Endodermal cell (in vitro differentiated cells): ENCODE results near the gene CDH23. TPM values are rescaled to one million over a fixed set of nuclear protein-coding genes. Genes with fewer than 3 reads are reported as not detected.

ENCODE experiments used
- DNase-seq: peaks from one replicate; pipeline ENCODE4 v3.0.0-alpha.2; 2017
- H3K27ac ChIP-seq: 2 replicates; pipeline ENCODE4 v1.5.1; 2013; ENCODE audit warnings: mild to moderate bottlenecking, low read depth, low read length, moderate library complexity
- H3K27me3 ChIP-seq: 2 replicates; pipeline ENCODE4 v1.6.1; 2013; ENCODE audit warnings: mild to moderate bottlenecking, low read length, moderate library complexity; ENCODE audit not compliant: insufficient read depth, control insufficient read depth, poor library complexity, severe bottlenecking
- H3K36me3 ChIP-seq: 2 replicates; pipeline ENCODE4 v1.7.0; 2013; ENCODE audit warnings: mild to moderate bottlenecking, low read length, moderate library complexity; ENCODE audit not compliant: control insufficient read depth, insufficient read depth
- H3K4me1 ChIP-seq: one replicate; pipeline ENCODE4 v1.7.0; 2013; ENCODE audit warnings: low read length; ENCODE audit not compliant: control insufficient read depth, insufficient read depth
- H3K4me3 ChIP-seq: 2 replicates; pipeline ENCODE4 v1.5.1; 2013; ENCODE audit warnings: mild to moderate bottlenecking, low read length, moderate library complexity
- H3K9ac ChIP-seq: 2 replicates; pipeline ENCODE4 v1.6.1; 2013; ENCODE audit warnings: mild to moderate bottlenecking, low read length, moderate library complexity; ENCODE audit not compliant: poor library complexity, severe bottlenecking; ENCODE audit errors: extremely low read depth
- H3K9me3 ChIP-seq: 2 replicates; pipeline ENCODE4 v1.6.1; 2013; ENCODE audit warnings: mild to moderate bottlenecking, low read length, moderate library complexity; ENCODE audit not compliant: control insufficient read depth
- H3K27ac Mint-ChIP-seq: 2 replicates; pipeline ENCODE4 v1.8.0; 2020; ENCODE audit warnings: mixed read lengths
- H3K27me3 Mint-ChIP-seq: 2 replicates; pipeline ENCODE4 v1.8.0; 2021; ENCODE audit warnings: mild to moderate bottlenecking, mixed read lengths; ENCODE audit not compliant: insufficient read depth
- H3K36me3 Mint-ChIP-seq: 2 replicates; pipeline ENCODE4 v1.8.0; 2020; ENCODE audit warnings: low read depth, mixed read lengths
- H3K4me1 Mint-ChIP-seq: 2 replicates; pipeline ENCODE4 v1.8.0; 2020; ENCODE audit warnings: mixed read lengths
- H3K4me3 Mint-ChIP-seq: 2 replicates; pipeline ENCODE4 v1.8.0; 2020; ENCODE audit warnings: mild to moderate bottlenecking, moderate library complexity, mixed read lengths
- H3K9me3 Mint-ChIP-seq: 2 replicates; pipeline ENCODE4 v1.8.0; 2020; ENCODE audit warnings: mild to moderate bottlenecking, mixed read lengths
- WGBS, 2 experiments: methylation state at CpG; one replicate each; pipeline versions ENCODE4 v1.1.5 to v1.1.7; 2013; ENCODE audit warnings: missing lambda C conversion rate in 2 of 2, mixed read lengths in 1 of 2; ENCODE audit not compliant: insufficient coverage in 1 of 2, insufficient read length in 1 of 2; 5-methylcytosine and 5-hydroxymethylcytosine counted together
- total RNA-seq, 2 donors: library from RNA; stranded (reverse); fragmentation: NEBNext Ultra II Directional in 1 of 2; extraction: Animal tissue kit (Norgen Biotek cat#: 25700) in 1 of 2; gene quantifications; 2 replicates in 1 of 2; 3 replicates in 1 of 2; pipeline ENCODE4 v1.2.1, GENCODE V29; 2021
- TF ChIP-seq, protein P1 (sequence below): fragments of 200-600 bp; sonication (generic); conservative IDR thresholded peaks from 2 replicates; pipeline ENCODE4 v1.5.0; 2021; ENCODE audit warnings: antibody characterized with exemption, mild to moderate bottlenecking

CDH23 gene
- total RNA-seq, 2 donors from 2014 or later: 2.1 to 4.2 TPM

DNA sequence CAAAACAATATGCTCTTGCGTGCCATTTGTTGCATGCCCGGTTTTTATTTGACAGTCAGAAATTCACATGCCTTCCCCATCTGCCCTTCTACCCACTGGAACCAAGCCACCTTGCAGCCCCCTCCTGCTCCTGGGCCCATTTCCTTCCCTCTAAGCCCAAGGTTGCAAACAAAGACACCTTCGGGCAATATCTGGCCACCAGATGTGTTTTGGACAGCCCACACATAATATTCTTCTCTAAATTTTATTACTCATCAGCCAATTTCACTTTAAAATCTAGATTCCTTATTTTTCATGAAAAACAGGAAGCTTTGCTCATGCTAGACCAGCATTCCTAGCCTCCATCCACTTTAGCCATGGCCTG, 341.1 kb downstream of the CDH23 start:
- TF ChIP-seq, protein P1, sequence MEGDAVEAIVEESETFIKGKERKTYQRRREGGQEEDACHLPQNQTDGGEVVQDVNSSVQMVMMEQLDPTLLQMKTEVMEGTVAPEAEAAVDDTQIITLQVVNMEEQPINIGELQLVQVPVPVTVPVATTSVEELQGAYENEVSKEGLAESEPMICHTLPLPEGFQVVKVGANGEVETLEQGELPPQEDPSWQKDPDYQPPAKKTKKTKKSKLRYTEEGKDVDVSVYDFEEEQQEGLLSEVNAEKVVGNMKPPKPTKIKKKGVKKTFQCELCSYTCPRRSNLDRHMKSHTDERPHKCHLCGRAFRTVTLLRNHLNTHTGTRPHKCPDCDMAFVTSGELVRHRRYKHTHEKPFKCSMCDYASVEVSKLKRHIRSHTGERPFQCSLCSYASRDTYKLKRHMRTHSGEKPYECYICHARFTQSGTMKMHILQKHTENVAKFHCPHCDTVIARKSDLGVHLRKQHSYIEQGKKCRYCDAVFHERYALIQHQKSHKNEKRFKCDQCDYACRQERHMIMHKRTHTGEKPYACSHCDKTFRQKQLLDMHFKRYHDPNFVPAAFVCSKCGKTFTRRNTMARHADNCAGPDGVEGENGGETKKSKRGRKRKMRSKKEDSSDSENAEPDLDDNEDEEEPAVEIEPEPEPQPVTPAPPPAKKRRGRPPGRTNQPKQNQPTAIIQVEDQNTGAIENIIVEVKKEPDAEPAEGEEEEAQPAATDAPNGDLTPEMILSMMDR: no peak
- H3K9ac ChIP-seq: no peak overlapping the region
- Mint-ChIP-seq H3K27ac (no peak overlapping the region), H3K27me3 (peaks cover 2% of the 10 kb centered on the region), H3K4me3 (no peak overlapping the region), H3K4me1 (no peaks in the 10 kb centered on the region), H3K36me3 (no peaks in the 10 kb centered on the region), H3K9me3 (no peaks in the 10 kb centered on the region)
- DNase-seq: no peak
- no peak overlapping the region for H3K27ac ChIP-seq
- WGBS, 2 experiments: 92 to 100% methylated on average over 2 to 3 of the region's 3 CpGs
- peaks cover 4% of the 10 kb centered on the region for H3K4me1 ChIP-seq
- no peaks in the 10 kb centered on the region for H3K9me3 ChIP-seq
- no peaks in the 10 kb centered on the region for H3K36me3 ChIP-seq
- H3K4me3 ChIP-seq: no peak overlapping the region
- no peaks in the 10 kb centered on the region for H3K27me3 ChIP-seq

DNA sequence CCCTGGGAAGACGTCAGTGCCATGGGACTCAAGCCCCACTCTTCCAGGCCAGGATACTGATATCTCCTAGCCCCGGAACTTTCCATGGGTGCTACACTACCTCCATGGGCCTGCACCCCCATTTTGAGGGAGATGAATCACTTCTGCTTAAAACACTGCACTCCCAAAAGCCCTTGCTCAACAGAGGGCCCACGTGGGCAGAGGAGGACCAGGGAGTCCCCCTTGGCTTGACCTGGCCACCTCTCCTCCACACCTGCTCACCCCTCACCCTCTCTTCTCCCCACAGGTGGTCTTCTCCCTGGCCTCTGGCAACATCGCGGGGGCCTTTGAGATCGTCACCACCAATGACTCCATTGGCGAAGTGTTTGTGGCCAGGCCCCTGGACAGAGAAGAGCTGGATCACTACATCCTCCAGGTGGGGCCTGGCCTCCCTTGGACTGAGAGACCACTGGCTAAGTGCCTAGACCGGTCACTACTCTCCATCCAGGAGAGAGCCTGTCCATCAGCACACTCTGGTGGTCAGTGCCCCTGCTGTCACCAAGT, 342.7 kb downstream of the CDH23 start:
- H3K4me3 ChIP-seq: no peak overlapping the region
- H3K9me3 ChIP-seq: no peaks in the 10 kb centered on the region
- no peak overlapping the region for H3K27ac Mint-ChIP-seq
- H3K36me3 Mint-ChIP-seq: no peaks in the 10 kb centered on the region
- H3K27ac ChIP-seq: no peak overlapping the region
- H3K9me3 Mint-ChIP-seq: no peaks in the 10 kb centered on the region
- peaks cover 2% of the 10 kb centered on the region for H3K27me3 Mint-ChIP-seq
- no peaks in the 10 kb centered on the region for H3K4me1 Mint-ChIP-seq
- no peak overlapping the region for H3K4me3 Mint-ChIP-seq
- no peak overlapping the region for H3K9ac ChIP-seq
- no peaks in the 10 kb centered on the region for H3K36me3 ChIP-seq
- DNase-seq: no peak
- TF ChIP-seq, protein P1: no peak
- WGBS, 2 experiments: 91 to 95% methylated on average over 6 to 8 of the region's 8 CpGs
- H3K4me1 ChIP-seq: peaks cover 4% of the 10 kb centered on the region
- no peaks in the 10 kb centered on the region for H3K27me3 ChIP-seq

DNA sequence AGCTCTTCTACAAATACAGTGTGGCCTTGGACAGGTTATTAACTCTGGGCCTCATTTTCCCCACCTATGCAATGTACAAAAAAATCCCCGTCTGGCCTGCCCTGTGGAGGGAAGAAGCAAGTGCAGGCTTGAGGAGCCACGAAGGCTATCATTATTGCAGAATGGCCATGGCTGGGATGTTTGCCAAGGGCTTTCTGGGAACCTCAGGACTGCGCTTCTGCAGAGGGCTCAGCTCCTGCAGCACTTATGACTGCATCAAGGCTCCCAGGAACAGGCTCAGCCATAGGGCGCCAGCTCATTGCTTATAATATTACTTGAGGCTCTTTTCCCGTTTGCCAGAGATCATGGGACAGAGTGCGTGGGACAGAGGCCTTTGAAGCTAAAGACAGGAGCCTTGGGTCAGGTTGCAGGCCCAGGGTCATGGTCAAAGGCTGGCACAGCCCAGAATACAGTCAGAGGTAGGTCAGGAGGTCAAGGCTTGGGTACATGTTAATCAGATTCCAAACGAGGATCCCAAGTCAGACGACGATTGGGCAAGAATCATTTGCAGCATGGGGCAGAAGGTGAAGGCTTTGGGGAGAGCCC, 343.4 kb downstream of the CDH23 start:
- H3K4me3 Mint-ChIP-seq: no peak overlapping the region

More for the DNA sequence above, 343.4 kb downstream of the CDH23 start:
- Histone ChIP-seq H3K4me1 (peaks cover 4% of the 10 kb centered on the region), H3K4me3 (no peak overlapping the region), H3K27me3 (no peaks in the 10 kb centered on the region), H3K36me3 (no peaks in the 10 kb centered on the region), H3K9ac (no peak overlapping the region), H3K9me3 (no peaks in the 10 kb centered on the region), H3K27ac (no peak overlapping the region)
- TF ChIP-seq, protein P1: peak; percentile 16
- 67 to 84% methylated on average over 8 to 9 of the region's 9 CpGs for WGBS, 2 experiments
- no peaks in the 10 kb centered on the region for H3K9me3 Mint-ChIP-seq
- no peak for DNase-seq
- no peaks in the 10 kb centered on the region for H3K36me3 Mint-ChIP-seq
- H3K27ac Mint-ChIP-seq: no peak overlapping the region
- no peaks in the 10 kb centered on the region for H3K4me1 Mint-ChIP-seq
- peaks cover 2% of the 10 kb centered on the region for H3K27me3 Mint-ChIP-seq
